Measurements from ENCODE around the gene VAV3.

Gene VAV3

DNA sequence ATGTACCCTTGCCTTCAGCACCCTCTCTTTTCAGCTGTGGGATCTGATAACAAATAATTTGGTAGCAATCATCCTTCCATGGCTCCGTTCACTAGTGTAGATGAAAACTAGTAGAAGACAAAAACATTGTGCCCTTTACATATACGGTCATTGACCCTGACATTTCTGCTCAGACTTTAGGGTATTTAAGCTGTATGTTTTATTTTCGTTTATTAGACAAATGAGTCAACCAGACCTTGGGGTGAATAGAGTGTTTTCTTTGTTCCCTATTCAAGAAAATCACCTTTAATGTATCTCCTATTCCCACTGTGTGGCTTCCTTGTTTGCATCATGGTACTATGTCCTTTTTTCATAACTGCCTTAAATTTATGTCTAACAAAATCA is 187.3 kb downstream of the VAV3 start:
- no peak for DNase-seq (ENCODE audit: low read depth)
- H3K4me3 ChIP-seq (ENCODE audit: low read length) = no peak overlapping the region
- TF ChIP-seq, protein P1, sequence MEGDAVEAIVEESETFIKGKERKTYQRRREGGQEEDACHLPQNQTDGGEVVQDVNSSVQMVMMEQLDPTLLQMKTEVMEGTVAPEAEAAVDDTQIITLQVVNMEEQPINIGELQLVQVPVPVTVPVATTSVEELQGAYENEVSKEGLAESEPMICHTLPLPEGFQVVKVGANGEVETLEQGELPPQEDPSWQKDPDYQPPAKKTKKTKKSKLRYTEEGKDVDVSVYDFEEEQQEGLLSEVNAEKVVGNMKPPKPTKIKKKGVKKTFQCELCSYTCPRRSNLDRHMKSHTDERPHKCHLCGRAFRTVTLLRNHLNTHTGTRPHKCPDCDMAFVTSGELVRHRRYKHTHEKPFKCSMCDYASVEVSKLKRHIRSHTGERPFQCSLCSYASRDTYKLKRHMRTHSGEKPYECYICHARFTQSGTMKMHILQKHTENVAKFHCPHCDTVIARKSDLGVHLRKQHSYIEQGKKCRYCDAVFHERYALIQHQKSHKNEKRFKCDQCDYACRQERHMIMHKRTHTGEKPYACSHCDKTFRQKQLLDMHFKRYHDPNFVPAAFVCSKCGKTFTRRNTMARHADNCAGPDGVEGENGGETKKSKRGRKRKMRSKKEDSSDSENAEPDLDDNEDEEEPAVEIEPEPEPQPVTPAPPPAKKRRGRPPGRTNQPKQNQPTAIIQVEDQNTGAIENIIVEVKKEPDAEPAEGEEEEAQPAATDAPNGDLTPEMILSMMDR (IDR thresholded peaks at IDR 0.05; ENCODE audit: insufficient read depth, low read depth, low read length, missing control alignments) = no peak

DNA sequence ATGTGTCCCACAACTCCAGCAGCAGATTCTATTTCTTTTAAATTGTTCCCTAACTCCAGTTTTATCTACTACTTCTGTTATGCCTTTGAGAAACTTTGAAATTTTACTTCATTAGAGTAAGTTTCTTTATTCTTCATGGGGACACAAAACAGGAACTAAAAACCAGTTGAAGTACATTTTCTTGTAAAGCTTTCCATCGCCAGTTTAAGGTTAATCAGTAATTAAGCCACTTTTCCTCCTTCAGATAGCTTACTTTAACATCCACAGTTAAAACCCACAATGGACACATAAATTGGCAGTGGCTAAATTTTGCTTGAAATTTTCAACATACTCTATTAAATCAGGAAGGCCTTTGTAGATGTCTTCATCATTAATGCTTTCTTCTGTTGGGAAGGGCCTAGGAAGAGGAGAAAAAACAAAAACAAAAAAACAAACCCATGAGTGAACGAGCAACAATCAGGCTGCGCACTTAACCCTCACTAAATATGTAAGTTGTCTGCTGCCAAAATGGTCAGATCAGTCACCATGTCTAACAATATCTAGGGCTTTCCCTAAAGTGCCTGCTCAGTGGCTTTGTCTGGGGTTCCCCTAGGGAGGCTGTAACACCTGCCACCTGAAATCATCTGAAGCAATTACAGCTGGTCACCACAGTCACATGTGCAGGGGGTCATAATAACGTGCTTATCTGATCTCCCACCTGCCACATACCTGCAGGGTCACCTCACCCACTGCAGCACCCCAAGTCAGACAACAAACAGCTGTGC is 187.9 kb downstream of the VAV3 start:
- no peak for DNase-seq (ENCODE audit: low read depth)
- H3K4me3 ChIP-seq (ENCODE audit: low read length) = no peak overlapping the region

DNA sequence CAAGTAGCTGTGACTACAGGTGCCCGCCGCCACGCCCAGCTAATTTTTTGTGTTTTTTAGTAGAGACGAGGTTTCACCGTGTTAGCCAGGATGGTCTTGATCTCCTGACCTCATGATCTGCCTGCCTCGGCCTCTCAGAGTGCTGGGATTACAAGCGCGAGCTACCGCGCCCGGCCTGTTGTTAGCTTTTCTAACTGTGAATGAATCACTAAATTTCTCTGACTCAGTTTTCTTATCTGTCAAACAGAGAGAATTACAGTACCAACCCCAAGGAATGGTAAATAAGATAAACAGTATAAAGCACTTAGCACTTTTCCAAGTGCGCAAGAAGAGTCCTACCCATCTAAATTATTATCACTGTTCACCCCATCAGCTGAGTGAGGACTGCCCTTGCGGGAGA is 193.6 kb downstream of the VAV3 start:
- TF ChIP-seq, protein P1 (IDR thresholded peaks at IDR 0.05; ENCODE audit: insufficient read depth, low read depth, low read length, missing control alignments) = no peak
- no peak for DNase-seq (ENCODE audit: low read depth)
- no peak overlapping the region for H3K4me3 ChIP-seq (ENCODE audit: low read length)

More for the DNA sequence above, 187.9 kb downstream of the VAV3 start:
- TF ChIP-seq, protein P1 (IDR thresholded peaks at IDR 0.05; ENCODE audit: insufficient read depth, low read depth, low read length, missing control alignments) = no peak

DNA sequence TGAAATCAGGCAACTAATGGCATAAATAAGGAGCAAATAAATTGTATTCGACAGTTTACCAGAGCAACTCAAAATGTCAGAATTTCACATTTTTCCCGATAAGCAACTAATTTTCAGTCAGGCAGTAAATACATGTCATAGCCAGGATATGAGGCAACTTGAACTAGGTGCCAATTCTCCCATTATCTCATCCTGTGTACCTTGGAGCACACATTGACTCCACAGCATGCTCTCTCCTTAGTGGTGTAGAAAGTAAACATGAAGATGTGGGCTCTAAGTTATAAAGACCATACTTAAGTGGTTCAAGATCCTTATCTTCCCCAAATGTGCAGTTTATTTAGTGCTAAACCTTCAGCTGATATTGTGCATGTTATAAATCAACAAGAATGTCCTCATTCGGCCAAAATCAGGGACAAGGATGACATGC is 197.8 kb downstream of the VAV3 start:
- TF ChIP-seq, protein P1 (IDR thresholded peaks at IDR 0.05; ENCODE audit: insufficient read depth, low read depth, low read length, missing control alignments) = no peak
- no peak overlapping the region for H3K4me3 ChIP-seq (ENCODE audit: low read length)
- DNase-seq (ENCODE audit: low read depth) = no peak

DNA sequence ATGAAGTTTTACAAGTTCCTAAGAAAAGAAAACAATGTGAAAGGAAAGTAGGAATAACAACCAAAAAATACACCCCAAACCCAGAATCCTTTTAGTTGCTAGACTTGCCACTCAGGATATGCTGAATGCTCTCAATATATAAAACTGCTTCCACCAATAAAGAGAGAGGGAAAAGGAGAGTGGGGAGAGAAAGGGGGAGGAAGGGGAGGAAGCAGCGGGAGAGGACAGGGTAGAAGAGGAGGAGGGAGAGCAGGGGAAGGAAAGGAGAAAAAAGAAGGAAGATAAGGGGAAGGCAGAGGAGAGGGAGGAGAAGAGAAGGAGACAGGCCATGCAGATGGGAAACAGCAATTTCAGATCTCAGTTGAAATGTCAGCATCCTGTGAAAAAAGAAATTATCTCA is 198.4 kb downstream of the VAV3 start:
- DNase-seq (ENCODE audit: low read depth) = no peak
- H3K4me3 ChIP-seq (ENCODE audit: low read length) = no peak overlapping the region
- TF ChIP-seq, protein P1 (IDR thresholded peaks at IDR 0.05; ENCODE audit: insufficient read depth, low read depth, low read length, missing control alignments) = no peak

DNA sequence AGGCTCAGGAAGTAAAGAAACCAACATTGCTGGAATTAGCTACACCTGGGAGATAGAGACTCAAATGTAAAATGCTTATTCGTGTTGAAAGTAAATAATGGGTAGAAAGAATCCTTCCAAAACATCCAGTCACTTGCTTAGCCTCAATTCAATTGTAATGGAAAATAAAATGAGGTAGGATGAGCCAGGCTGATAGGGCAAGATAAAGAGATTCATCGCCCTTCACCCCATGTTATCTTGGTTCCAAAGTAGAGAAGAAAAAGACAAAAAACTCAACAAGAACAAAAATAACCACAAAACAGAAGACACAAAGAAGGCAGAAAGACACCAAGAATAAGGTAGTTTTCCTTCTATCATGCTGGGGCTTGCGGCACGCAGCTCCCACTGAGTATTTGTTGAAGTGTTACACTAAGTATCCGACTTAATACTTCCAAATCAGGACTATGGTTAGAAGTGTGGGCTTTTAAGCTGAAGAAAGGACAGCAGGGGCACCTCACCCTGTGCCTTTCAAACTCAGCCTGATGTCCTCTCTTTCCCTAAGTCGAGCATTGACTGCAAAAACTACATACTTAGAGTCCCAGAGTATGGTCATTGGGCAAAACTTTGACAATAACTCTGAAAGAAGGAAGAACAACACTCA is 202.1 kb downstream of the VAV3 start:
- DNase-seq (ENCODE audit: low read depth) = no peak
- TF ChIP-seq, protein P1 (IDR thresholded peaks at IDR 0.05; ENCODE audit: insufficient read depth, low read depth, low read length, missing control alignments) = no peak
- H3K4me3 ChIP-seq (ENCODE audit: low read length) = no peak overlapping the region

All from epithelial cell of esophagus (primary cell).